Measurements from ENCODE around the gene MINK1. TPM values are rescaled to one million over a fixed set of nuclear protein-coding genes. Genes with fewer than 3 reads are reported as not detected.

The MINK1 gene
- total and polyA plus RNA-seq, 10 of the 15 experiments (the other 5 are each of a cell fraction or from before 2014, with no cell fraction given): 0.08 to 55.6 (median 15.0) TPM

- TF ChIP-seq BCL3 (IDR thresholded peaks at IDR 0.05; ENCODE audit: borderline replicate concordance, insufficient read depth, low read depth, low read length, poor library complexity, severe bottlenecking): no peak
- TF ChIP-seq SUZ12 (IDR thresholded peaks at IDR 0.05; ENCODE audit: unreplicated experiment): no peak
- no peak for TF ChIP-seq FOXM1 (IDR thresholded peaks at IDR 0.05; ENCODE audit: low read depth, low read length)
- 0 out of 2 replicates have a peak, but pooled peaks have one; percentile 23 for TF ChIP-seq DPF2 (IDR thresholded peaks at IDR 0.05)
- TF ChIP-seq, protein P1, sequence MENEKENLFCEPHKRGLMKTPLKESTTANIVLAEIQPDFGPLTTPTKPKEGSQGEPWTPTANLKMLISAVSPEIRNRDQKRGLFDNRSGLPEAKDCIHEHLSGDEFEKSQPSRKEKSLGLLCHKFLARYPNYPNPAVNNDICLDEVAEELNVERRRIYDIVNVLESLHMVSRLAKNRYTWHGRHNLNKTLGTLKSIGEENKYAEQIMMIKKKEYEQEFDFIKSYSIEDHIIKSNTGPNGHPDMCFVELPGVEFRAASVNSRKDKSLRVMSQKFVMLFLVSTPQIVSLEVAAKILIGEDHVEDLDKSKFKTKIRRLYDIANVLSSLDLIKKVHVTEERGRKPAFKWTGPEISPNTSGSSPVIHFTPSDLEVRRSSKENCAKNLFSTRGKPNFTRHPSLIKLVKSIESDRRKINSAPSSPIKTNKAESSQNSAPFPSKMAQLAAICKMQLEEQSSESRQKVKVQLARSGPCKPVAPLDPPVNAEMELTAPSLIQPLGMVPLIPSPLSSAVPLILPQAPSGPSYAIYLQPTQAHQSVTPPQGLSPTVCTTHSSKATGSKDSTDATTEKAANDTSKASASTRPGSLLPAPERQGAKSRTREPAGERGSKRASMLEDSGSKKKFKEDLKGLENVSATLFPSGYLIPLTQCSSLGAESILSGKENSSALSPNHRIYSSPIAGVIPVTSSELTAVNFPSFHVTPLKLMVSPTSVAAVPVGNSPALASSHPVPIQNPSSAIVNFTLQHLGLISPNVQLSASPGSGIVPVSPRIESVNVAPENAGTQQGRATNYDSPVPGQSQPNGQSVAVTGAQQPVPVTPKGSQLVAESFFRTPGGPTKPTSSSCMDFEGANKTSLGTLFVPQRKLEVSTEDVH (IDR thresholded peaks at IDR 0.05; ENCODE audit: low read depth, partially characterized antibody): no peak
- TF ChIP-seq USF2 (IDR thresholded peaks at IDR 0.05; ENCODE audit: borderline replicate concordance, low read depth, low read length): no peak
- no peak for TF ChIP-seq LARP7 (IDR thresholded peaks at IDR 0.05)
- peak; percentile 62 for TF ChIP-seq POLR2A (IDR thresholded peaks at IDR 0.05; ENCODE audit: low read depth, low read length)
- TF ChIP-seq NR2F1 (conservative IDR thresholded peaks at IDR 0.05): peak; percentile 34; the same call in 1 of the 2 replicates
- no peak for TF ChIP-seq TAF1 (IDR thresholded peaks at IDR 0.05; ENCODE audit: borderline replicate concordance, low read depth, low read length)
- no peak for TF ChIP-seq KDM1A (IDR thresholded peaks at IDR 0.05; ENCODE audit: borderline replicate concordance)
- TF ChIP-seq NRF1 (conservative IDR thresholded peaks at IDR 0.05; ENCODE audit: low read depth, low read length): no peak
- no peak for TF ChIP-seq POU2F2 (IDR thresholded peaks at IDR 0.05; ENCODE audit: borderline replicate concordance, low read depth, low read length)
- TF ChIP-seq TCF12 (IDR thresholded peaks at IDR 0.05; ENCODE audit: low read depth, low read length): no peak
- TF ChIP-seq BCLAF1 (IDR thresholded peaks at IDR 0.05): no peak
- no peak for TF ChIP-seq MEF2A (IDR thresholded peaks at IDR 0.05; ENCODE audit: insufficient read depth, low read depth, low read length)
- TF ChIP-seq NR2C1 (IDR thresholded peaks at IDR 0.05): no peak
- TF ChIP-seq ETV6 (conservative IDR thresholded peaks at IDR 0.05 in 1 of 2, IDR thresholded peaks at IDR 0.05 in 1 of 2; ENCODE audit: borderline replicate concordance in 1 of 2, low read depth in 1 of 2): no peak
- TF ChIP-seq RB1 (IDR thresholded peaks at IDR 0.05; ENCODE audit: borderline replicate concordance): no peak
- no peak for TF ChIP-seq STAT1 (conservative IDR thresholded peaks at IDR 0.05)
- no peak for TF ChIP-seq MEF2B (IDR thresholded peaks at IDR 0.05; ENCODE audit: partially characterized antibody, poor library complexity, severe bottlenecking)
- TF ChIP-seq RCOR1 (conservative IDR thresholded peaks at IDR 0.05; ENCODE audit: low read depth, low read length): no peak
These were observed 101.2 kb downstream of the MINK1 start (continued) for GRCh38 chr17:4934173-4934979.
